Activated T-helper 17 cell treated with anti-CD3 and anti-CD28 coated beads, Interleukin-2, amount 50 U/mL, for 72 hours (primary cell): ENCODE measurements around the gene NEUROD2. TPM values are rescaled to one million over a fixed set of nuclear protein-coding genes. Genes with fewer than 3 reads are reported as not detected.
A peak's percentile ranks its signal among the peaks of the same experiment; 100 is the strongest.

Experiments used
- ATAC-seq: fragments of 150-1000 bp; cut with Tn5 transposase; replicated peaks from 2 replicates; pipeline ENCODE4 v1.10.0; 2021; ENCODE audit warnings: mild to moderate bottlenecking, moderate library complexity
- H3K27ac Mint-ChIP-seq: one replicate; pipeline ENCODE4 v1.8.0; 2022; ENCODE audit warnings: mixed read lengths
- H3K27me3 Mint-ChIP-seq: one replicate; pipeline ENCODE4 v1.8.0; 2022; ENCODE audit warnings: mixed read lengths
- H3K36me3 Mint-ChIP-seq: one replicate; pipeline ENCODE4 v1.8.0; 2022; ENCODE audit warnings: low read depth, mild to moderate bottlenecking, mixed read lengths
- H3K4me1 Mint-ChIP-seq: one replicate; pipeline ENCODE4 v1.8.0; 2022; ENCODE audit warnings: mixed read lengths
- H3K4me3 Mint-ChIP-seq: one replicate; pipeline ENCODE4 v1.8.0; 2022; ENCODE audit warnings: mild to moderate bottlenecking, mixed read lengths
- H3K9me3 Mint-ChIP-seq: one replicate; pipeline ENCODE4 v1.8.0; 2022; ENCODE audit warnings: mixed read lengths
- total RNA-seq, 2 donors: library from RNA; stranded (reverse); gene quantifications; one replicate each; pipeline ENCODE4 v1.2.3, GENCODE V29; 2022

The NEUROD2 gene
- total RNA-seq, 2 donors from 2014 or later = not detected

GRCh38 chr17:39639566-39640458, 32.1 kb upstream of the NEUROD2 start:
- Mint-ChIP-seq H3K27me3 (no peaks in the 10 kb centered on the region), H3K9me3 (no peaks in the 10 kb centered on the region)
- no peak for ATAC-seq

GRCh38 chr17:39639043-39639442, 31.3 kb upstream of the NEUROD2 start:
- H3K27ac Mint-ChIP-seq = peak overlapping the region; percentile 91
- no peak for ATAC-seq
- H3K4me1 Mint-ChIP-seq = peaks cover 36% of the 10 kb centered on the region
- H3K27me3 Mint-ChIP-seq = no peaks in the 10 kb centered on the region
- no peaks in the 10 kb centered on the region for H3K9me3 Mint-ChIP-seq
- H3K4me3 Mint-ChIP-seq = no peak overlapping the region
- H3K36me3 Mint-ChIP-seq = no peaks in the 10 kb centered on the region

More at GRCh38 chr17:39639566-39640458, 32.1 kb upstream of the NEUROD2 start:
- H3K4me3 Mint-ChIP-seq = peak overlapping the region; percentile 30
- no peaks in the 10 kb centered on the region for H3K36me3 Mint-ChIP-seq
- H3K27ac Mint-ChIP-seq = peak overlapping the region; percentile 91
- peaks cover 37% of the 10 kb centered on the region for H3K4me1 Mint-ChIP-seq

- H3K4me1 Mint-ChIP-seq = peaks cover 29% of the 10 kb centered on the region
- H3K9me3 Mint-ChIP-seq = no peaks in the 10 kb centered on the region
- no peak for ATAC-seq
- peak overlapping the region; percentile 94 for H3K4me3 Mint-ChIP-seq
- peak overlapping the region; percentile 91 for H3K27ac Mint-ChIP-seq
- H3K36me3 Mint-ChIP-seq = no peaks in the 10 kb centered on the region
- no peaks in the 10 kb centered on the region for H3K27me3 Mint-ChIP-seq
Measured at GRCh38 chr17:39638317-39638716, 30.6 kb upstream of the NEUROD2 start.

- Mint-ChIP-seq H3K36me3 (no peaks in the 10 kb centered on the region), H3K27ac (peak within 1 kb of the TSS; percentile 91), H3K27me3 (no peaks in the 10 kb centered on the region), H3K4me3 (peak within 1 kb of the TSS; percentile 94), H3K4me1 (peaks cover 19% of the 10 kb centered on the region), H3K9me3 (no peaks in the 10 kb centered on the region)
- peak; percentile 96 for ATAC-seq
Measured at GRCh38 chr17:39636927-39637736, 29.4 kb upstream of the NEUROD2 start, which contains the start of gene STARD3. Gene STARD3, plus strand, starts transcription at chr17:39637144. Its CDS starts 16,388 bp downstream, at chr17:39653532.

- Mint-ChIP-seq H3K4me1 (peaks cover 19% of the 10 kb centered on the region), H3K9me3 (no peaks in the 10 kb centered on the region), H3K27me3 (peaks cover 4% of the 10 kb centered on the region), H3K4me3 (peak overlapping the region; percentile 94), H3K36me3 (no peaks in the 10 kb centered on the region), H3K27ac (peak overlapping the region; percentile 91)
- ATAC-seq = peak; percentile 9
Measured at GRCh38 chr17:39636587-39636926, 28.8 kb upstream of the NEUROD2 start.

GRCh38 chr17:39635614-39636176, 28.0 kb upstream of the NEUROD2 start:
- Mint-ChIP-seq H3K4me1 (peaks cover 19% of the 10 kb centered on the region), H3K36me3 (no peaks in the 10 kb centered on the region), H3K9me3 (no peaks in the 10 kb centered on the region), H3K27me3 (peaks cover 8% of the 10 kb centered on the region), H3K4me3 (peak overlapping the region; percentile 94), H3K27ac (peak overlapping the region; percentile 91)
- no peak for ATAC-seq

- H3K9me3 Mint-ChIP-seq = no peaks in the 10 kb centered on the region
- peaks cover 18% of the 10 kb centered on the region for H3K4me1 Mint-ChIP-seq
- no peaks in the 10 kb centered on the region for H3K36me3 Mint-ChIP-seq
Measured at GRCh38 chr17:39634384-39634871, 26.7 kb upstream of the NEUROD2 start.

GRCh38 chr17:39633570-39634183, 26.0 kb upstream of the NEUROD2 start:
- Mint-ChIP-seq H3K27me3 (peaks cover 9% of the 10 kb centered on the region), H3K36me3 (no peaks in the 10 kb centered on the region), H3K9me3 (no peaks in the 10 kb centered on the region), H3K4me3 (no peak overlapping the region), H3K27ac (no peak overlapping the region), H3K4me1 (peaks cover 13% of the 10 kb centered on the region)
- no peak for ATAC-seq

More at GRCh38 chr17:39634384-39634871, 26.7 kb upstream of the NEUROD2 start:
- H3K27ac Mint-ChIP-seq = no peak overlapping the region
- no peak overlapping the region for H3K4me3 Mint-ChIP-seq
- ATAC-seq = no peak
- peaks cover 8% of the 10 kb centered on the region for H3K27me3 Mint-ChIP-seq

DNA sequence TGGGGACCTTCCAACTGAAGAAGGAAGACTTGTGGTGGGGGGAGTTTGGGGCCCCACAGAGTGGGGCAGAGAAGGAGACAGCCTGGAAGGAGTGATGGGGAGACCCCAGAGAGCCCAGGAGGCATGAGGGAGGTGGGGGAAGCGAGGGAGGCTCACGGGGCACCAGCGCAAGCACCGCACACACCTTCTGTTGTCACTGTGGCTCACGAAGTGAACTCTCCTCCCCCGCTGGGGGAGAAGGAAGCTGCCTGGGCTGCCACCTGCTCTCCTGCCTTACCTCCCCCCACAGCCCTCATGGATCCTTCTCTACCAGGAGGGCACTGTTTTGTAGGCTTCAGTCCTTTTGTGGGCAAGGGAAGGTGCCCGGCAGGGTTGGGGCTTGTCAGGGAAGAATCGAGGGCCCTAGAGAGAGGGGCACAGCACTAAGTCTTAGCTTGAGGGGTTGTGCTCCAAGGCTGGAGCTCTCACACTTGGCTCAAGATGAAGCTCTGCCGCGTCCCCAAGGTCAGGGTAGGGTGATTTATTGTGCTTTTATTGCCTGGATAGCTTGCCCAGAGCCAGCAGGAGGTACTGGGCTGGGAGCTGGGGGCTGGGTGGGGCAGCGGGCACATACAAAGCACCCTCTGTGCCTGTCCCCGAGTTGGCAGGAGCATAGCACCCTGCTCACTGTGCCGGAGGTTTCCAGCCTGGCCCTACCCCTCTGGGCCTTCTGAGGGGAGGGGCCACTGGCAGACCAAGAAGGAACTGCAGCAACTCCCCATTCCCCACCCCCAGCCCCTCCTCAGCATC, 24.6 kb upstream of the NEUROD2 start:
- Mint-ChIP-seq H3K27ac (no peak overlapping the region), H3K36me3 (no peaks in the 10 kb centered on the region), H3K9me3 (no peaks in the 10 kb centered on the region), H3K4me1 (no peaks in the 10 kb centered on the region), H3K4me3 (no peak overlapping the region), H3K27me3 (peaks cover 15% of the 10 kb centered on the region)
- no peak for ATAC-seq

DNA sequence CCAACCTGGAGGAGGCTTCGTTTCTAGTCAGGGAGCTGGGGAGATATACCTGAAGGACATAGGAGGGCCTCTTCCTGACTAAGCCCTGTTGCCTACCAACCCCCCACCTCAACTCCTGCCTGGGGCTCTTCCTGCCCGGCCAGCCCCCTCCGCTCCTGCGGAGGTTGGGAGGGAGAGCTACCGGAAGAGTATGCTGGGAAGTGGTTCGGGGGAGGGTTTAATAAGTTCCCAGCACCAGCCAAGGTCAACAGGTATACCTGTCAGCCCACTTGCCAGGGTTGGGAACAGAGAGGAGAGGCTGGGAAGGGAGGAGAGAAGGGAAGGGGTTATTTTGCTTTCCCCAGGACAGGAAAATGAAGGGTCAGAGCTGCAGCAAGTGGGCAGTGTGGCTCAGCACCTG, 23.7 kb upstream of the NEUROD2 start:
- Mint-ChIP-seq H3K27ac (peak overlapping the region; percentile 35), H3K9me3 (no peaks in the 10 kb centered on the region), H3K27me3 (peaks cover 20% of the 10 kb centered on the region), H3K36me3 (no peaks in the 10 kb centered on the region), H3K4me1 (peaks cover under 1% of the 10 kb centered on the region), H3K4me3 (no peak overlapping the region)
- no peak for ATAC-seq

- H3K4me1 Mint-ChIP-seq = peaks cover 5% of the 10 kb centered on the region
- H3K27ac Mint-ChIP-seq = no peak overlapping the region
- H3K4me3 Mint-ChIP-seq = no peak overlapping the region
- H3K36me3 Mint-ChIP-seq = no peaks in the 10 kb centered on the region
- ATAC-seq = no peak
- H3K9me3 Mint-ChIP-seq = no peaks in the 10 kb centered on the region
- H3K27me3 Mint-ChIP-seq = peaks cover 27% of the 10 kb centered on the region
Measured at GRCh38 chr17:39629898-39630297, 22.2 kb upstream of the NEUROD2 start.

DNA sequence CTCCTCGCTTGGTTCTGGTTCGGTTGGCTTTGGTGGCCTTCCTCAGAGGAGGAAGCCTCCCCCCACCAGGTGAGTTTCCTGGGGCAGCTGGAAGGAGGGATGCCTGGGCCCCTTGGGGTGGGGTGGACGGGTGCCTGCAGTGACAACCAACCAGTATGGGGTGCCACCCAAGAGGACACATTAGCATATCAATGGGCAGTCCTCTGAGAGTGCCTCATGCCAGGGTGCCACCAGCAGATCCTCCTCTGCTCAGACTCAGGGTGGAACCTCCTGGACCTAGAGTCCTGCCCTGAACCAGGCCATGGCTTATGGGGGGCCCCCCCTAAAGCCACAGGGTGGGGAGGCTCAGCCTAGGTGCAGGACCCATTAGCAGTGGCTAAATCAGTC, 21.8 kb upstream of the NEUROD2 start:
- Mint-ChIP-seq H3K36me3 (no peaks in the 10 kb centered on the region), H3K4me3 (no peak overlapping the region), H3K27me3 (peaks cover 27% of the 10 kb centered on the region), H3K27ac (no peak overlapping the region), H3K9me3 (no peaks in the 10 kb centered on the region), H3K4me1 (peaks cover 5% of the 10 kb centered on the region)
- ATAC-seq = no peak

- no peak overlapping the region for H3K27ac Mint-ChIP-seq
- peaks cover 27% of the 10 kb centered on the region for H3K27me3 Mint-ChIP-seq
- peaks cover 5% of the 10 kb centered on the region for H3K4me1 Mint-ChIP-seq
- no peak overlapping the region for H3K4me3 Mint-ChIP-seq
- H3K9me3 Mint-ChIP-seq = no peaks in the 10 kb centered on the region
- no peak for ATAC-seq
- H3K36me3 Mint-ChIP-seq = no peaks in the 10 kb centered on the region
Measured at GRCh38 chr17:39628655-39629493, 21.2 kb upstream of the NEUROD2 start.
